ENCODE data around the gene SESTD1.

The SESTD1 gene

DNA sequence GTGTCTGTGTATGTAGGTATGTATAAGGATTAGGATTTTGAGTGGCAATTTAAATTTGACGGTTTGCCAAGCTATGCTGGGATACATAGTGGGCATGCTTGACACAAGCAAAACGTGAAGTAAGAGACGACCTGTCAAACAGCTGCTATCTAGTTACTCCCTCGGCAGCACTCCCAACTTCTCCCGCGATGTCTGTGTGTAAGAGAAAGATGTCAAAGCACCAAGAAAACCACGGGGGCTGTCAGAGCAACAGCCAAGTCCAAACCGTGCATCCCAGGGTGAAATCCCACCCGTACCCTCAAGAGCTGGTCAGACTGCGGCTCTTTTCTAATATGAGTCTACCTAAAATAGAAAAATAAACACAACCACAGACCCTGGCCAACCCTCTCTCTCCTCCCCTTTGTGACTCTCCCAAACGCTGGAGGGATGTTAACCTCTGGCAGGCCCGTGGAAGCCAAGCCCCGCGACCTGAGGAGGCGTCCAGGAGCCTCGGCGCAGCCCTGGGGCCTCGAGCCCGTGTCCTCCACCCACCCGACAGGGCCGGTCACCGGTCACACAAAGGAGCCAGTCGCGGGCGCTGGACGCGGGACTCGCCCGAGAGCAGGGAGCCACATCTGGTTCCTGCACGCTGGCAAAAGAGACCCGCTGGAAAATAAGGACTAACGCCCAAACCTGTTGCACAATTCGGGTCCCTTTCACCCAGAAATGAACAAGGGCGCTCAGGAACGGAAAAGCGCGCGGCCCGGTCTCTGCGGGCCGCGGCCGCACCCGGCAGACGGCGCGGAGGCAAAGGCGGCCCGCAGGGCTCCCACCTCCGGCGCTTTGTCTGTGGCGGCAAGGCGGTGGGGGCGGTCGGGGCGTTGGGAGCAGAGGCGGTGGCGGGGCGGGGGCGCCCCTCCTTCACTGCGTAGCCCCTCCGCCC is 925 bp downstream of the SESTD1 start:
- peak overlapping the region; percentile 58 for H3K9ac ChIP-seq (ENCODE audit: low read length)
- H3K4me1 ChIP-seq (ENCODE audit: insufficient read depth, low read length): peaks cover 35% of the 10 kb centered on the region
- H3K27me3 ChIP-seq (ENCODE audit: control insufficient read depth in 1 of 2, insufficient read depth in 2 of 2, low read length in 2 of 2): no peaks in the 10 kb centered on the region
- H3K4me3 ChIP-seq (ENCODE audit: low read depth in 1 of 2, low read length in 2 of 2): peak overlapping the region; percentile 87 to 100
- H3K36me3 ChIP-seq (ENCODE audit: insufficient read depth, low read length): no peaks in the 10 kb centered on the region
- H3K27ac ChIP-seq (ENCODE audit: low read depth, low read length): peak overlapping the region; percentile 89
- H3K9me3 ChIP-seq (ENCODE audit: low read length): no peaks in the 10 kb centered on the region

- Histone ChIP-seq H3K9ac (ENCODE audit: low read length) (peak overlapping the region; percentile 58), H3K27ac (ENCODE audit: low read depth, low read length) (no peak overlapping the region), H3K4me1 (ENCODE audit: insufficient read depth, low read length) (peaks cover 35% of the 10 kb centered on the region), H3K9me3 (ENCODE audit: low read length) (no peaks in the 10 kb centered on the region), H3K27me3 (ENCODE audit: control insufficient read depth in 1 of 2, insufficient read depth in 2 of 2, low read length in 2 of 2) (no peaks in the 10 kb centered on the region), H3K4me3 (ENCODE audit: low read depth in 1 of 2, low read length in 2 of 2) (peak overlapping the region; percentile 87 to 100), H3K36me3 (ENCODE audit: insufficient read depth, low read length) (no peaks in the 10 kb centered on the region)
These were observed 1.6 kb downstream of the SESTD1 start for GRCh38 chr2:179263015-179263414.

DNA sequence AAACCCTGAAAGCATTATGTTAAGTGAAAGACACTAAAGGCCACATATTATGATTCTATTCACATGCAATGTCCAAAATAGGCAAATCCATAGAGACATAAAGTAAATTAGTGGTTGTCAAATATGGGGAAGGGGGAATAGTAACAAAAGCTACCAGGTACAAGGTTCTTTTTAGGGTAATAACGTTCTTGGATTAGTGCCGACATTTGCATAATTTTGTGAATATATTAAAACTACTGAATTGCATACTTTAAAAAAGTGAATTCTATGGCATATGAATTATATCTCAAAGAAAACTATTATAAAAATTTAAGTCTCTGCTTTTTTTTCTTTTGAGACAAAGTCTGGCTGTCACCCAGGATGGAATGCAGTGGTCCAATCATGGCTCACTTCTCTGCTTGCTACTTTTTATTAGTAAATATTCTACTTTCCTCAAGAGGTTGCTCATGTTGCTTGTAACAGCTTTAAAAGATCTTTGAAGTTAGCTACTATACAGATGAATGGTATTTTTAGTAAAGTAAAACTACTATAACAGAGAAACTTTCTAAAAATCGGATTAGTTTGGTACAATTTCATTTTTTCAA is 2.5 kb downstream of the SESTD1 start:
- no peaks in the 10 kb centered on the region for H3K27me3 ChIP-seq (ENCODE audit: control insufficient read depth in 1 of 2, insufficient read depth in 2 of 2, low read length in 2 of 2)
- no peak overlapping the region for H3K9ac ChIP-seq (ENCODE audit: low read length)
- H3K27ac ChIP-seq (ENCODE audit: low read depth, low read length): no peak overlapping the region
- peaks cover 35% of the 10 kb centered on the region for H3K4me1 ChIP-seq (ENCODE audit: insufficient read depth, low read length)
- no peaks in the 10 kb centered on the region for H3K36me3 ChIP-seq (ENCODE audit: insufficient read depth, low read length)
- no peaks in the 10 kb centered on the region for H3K9me3 ChIP-seq (ENCODE audit: low read length)
- no peak overlapping the region for H3K4me3 ChIP-seq (ENCODE audit: low read depth in 1 of 2, low read length in 2 of 2)

GRCh38 chr2:179261151-179261825 is 3.3 kb downstream of the SESTD1 start:
- H3K4me1 ChIP-seq (ENCODE audit: insufficient read depth, low read length): peaks cover 35% of the 10 kb centered on the region
- H3K4me3 ChIP-seq (ENCODE audit: low read depth in 1 of 2, low read length in 2 of 2): no peak overlapping the region
- H3K9ac ChIP-seq (ENCODE audit: low read length): no peak overlapping the region
- no peaks in the 10 kb centered on the region for H3K27me3 ChIP-seq (ENCODE audit: control insufficient read depth in 1 of 2, insufficient read depth in 2 of 2, low read length in 2 of 2)
- no peaks in the 10 kb centered on the region for H3K36me3 ChIP-seq (ENCODE audit: insufficient read depth, low read length)
- no peaks in the 10 kb centered on the region for H3K9me3 ChIP-seq (ENCODE audit: low read length)
- H3K27ac ChIP-seq (ENCODE audit: low read depth, low read length): no peak overlapping the region

- Histone ChIP-seq H3K4me1 (ENCODE audit: insufficient read depth, low read length) (peaks cover 28% of the 10 kb centered on the region), H3K4me3 (ENCODE audit: low read depth in 1 of 2, low read length in 2 of 2) (no peak overlapping the region), H3K9me3 (ENCODE audit: low read length) (no peaks in the 10 kb centered on the region), H3K27me3 (ENCODE audit: control insufficient read depth in 1 of 2, insufficient read depth in 2 of 2, low read length in 2 of 2) (no peaks in the 10 kb centered on the region), H3K27ac (ENCODE audit: low read depth, low read length) (no peak overlapping the region), H3K36me3 (ENCODE audit: insufficient read depth, low read length) (no peaks in the 10 kb centered on the region), H3K9ac (ENCODE audit: low read length) (no peak overlapping the region)
These were observed 4.4 kb downstream of the SESTD1 start for GRCh38 chr2:179260224-179260623.

GRCh38 chr2:179255129-179255528 is 9.5 kb downstream of the SESTD1 start:
- H3K9ac ChIP-seq (ENCODE audit: low read length): no peak overlapping the region
- H3K27me3 ChIP-seq (ENCODE audit: control insufficient read depth in 1 of 2, insufficient read depth in 2 of 2, low read length in 2 of 2): no peaks in the 10 kb centered on the region
- no peak overlapping the region for H3K27ac ChIP-seq (ENCODE audit: low read depth, low read length)
- peaks cover 23% of the 10 kb centered on the region for H3K4me1 ChIP-seq (ENCODE audit: insufficient read depth, low read length)
- no peak overlapping the region for H3K4me3 ChIP-seq (ENCODE audit: low read depth in 1 of 2, low read length in 2 of 2)
- H3K36me3 ChIP-seq (ENCODE audit: insufficient read depth, low read length): no peaks in the 10 kb centered on the region
- H3K9me3 ChIP-seq (ENCODE audit: low read length): no peaks in the 10 kb centered on the region

GRCh38 chr2:179253226-179253625 is 11.4 kb downstream of the SESTD1 start:
- Histone ChIP-seq H3K27ac (ENCODE audit: low read depth, low read length) (no peak overlapping the region), H3K9me3 (ENCODE audit: low read length) (no peaks in the 10 kb centered on the region)

GRCh38 chr2:179252423-179252822 is 12.2 kb downstream of the SESTD1 start:
- H3K9me3 ChIP-seq (ENCODE audit: low read length): no peaks in the 10 kb centered on the region
- peaks cover 26% of the 10 kb centered on the region for H3K4me1 ChIP-seq (ENCODE audit: insufficient read depth, low read length)
- H3K27me3 ChIP-seq (ENCODE audit: control insufficient read depth in 1 of 2, insufficient read depth in 2 of 2, low read length in 2 of 2): no peaks in the 10 kb centered on the region
- H3K9ac ChIP-seq (ENCODE audit: low read length): no peak overlapping the region
- H3K4me3 ChIP-seq (ENCODE audit: low read depth in 1 of 2, low read length in 2 of 2): no peak overlapping the region
- H3K36me3 ChIP-seq (ENCODE audit: insufficient read depth, low read length): no peaks in the 10 kb centered on the region
- no peak overlapping the region for H3K27ac ChIP-seq (ENCODE audit: low read depth, low read length)

More at GRCh38 chr2:179253226-179253625, 11.4 kb downstream of the SESTD1 start:
- Histone ChIP-seq H3K4me3 (ENCODE audit: low read depth in 1 of 2, low read length in 2 of 2) (no peak overlapping the region), H3K27me3 (ENCODE audit: control insufficient read depth in 1 of 2, insufficient read depth in 2 of 2, low read length in 2 of 2) (no peaks in the 10 kb centered on the region), H3K9ac (ENCODE audit: low read length) (no peak overlapping the region), H3K36me3 (ENCODE audit: insufficient read depth, low read length) (no peaks in the 10 kb centered on the region), H3K4me1 (ENCODE audit: insufficient read depth, low read length) (peaks cover 21% of the 10 kb centered on the region)

- Histone ChIP-seq H3K27me3 (ENCODE audit: control insufficient read depth in 1 of 2, insufficient read depth in 2 of 2, low read length in 2 of 2) (no peaks in the 10 kb centered on the region), H3K27ac (ENCODE audit: low read depth, low read length) (no peak overlapping the region), H3K36me3 (ENCODE audit: insufficient read depth, low read length) (no peaks in the 10 kb centered on the region), H3K9me3 (ENCODE audit: low read length) (no peaks in the 10 kb centered on the region), H3K4me3 (ENCODE audit: low read depth in 1 of 2, low read length in 2 of 2) (no peak overlapping the region), H3K9ac (ENCODE audit: low read length) (no peak overlapping the region), H3K4me1 (ENCODE audit: insufficient read depth, low read length) (peaks cover 28% of the 10 kb centered on the region)
These were observed 12.8 kb downstream of the SESTD1 start for GRCh38 chr2:179251870-179252269.

DNA sequence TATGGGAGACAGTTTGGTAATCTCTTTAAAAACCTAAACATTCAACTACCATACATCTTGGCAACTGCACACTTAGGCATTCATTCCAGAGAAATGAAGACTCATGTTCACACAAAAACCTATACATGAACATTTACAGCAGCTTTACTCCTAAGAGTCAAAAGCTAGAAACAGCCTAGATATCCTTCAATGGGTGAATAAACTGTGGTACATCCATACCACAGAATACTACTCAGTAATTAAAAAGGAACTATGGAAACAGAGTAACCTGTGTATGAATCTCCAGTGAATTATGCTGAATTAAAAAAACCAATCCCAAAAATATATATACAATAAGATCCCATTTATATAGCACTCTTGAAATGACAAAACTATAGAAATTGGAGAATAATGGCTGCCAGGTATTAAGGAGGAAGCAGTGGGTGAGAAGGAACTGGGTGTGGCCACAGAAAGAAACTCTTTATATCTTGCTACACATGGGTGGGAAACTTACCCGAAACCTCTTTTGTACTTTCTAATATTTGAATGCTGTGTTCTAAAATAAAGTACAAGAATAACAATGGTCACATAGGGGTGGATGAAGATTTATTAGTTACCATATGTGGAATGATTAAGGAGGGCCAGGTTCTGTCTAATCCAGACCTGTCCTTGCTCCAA is 13.7 kb downstream of the SESTD1 start:
- Histone ChIP-seq H3K27me3 (ENCODE audit: control insufficient read depth in 1 of 2, insufficient read depth in 2 of 2, low read length in 2 of 2) (no peaks in the 10 kb centered on the region), H3K36me3 (ENCODE audit: insufficient read depth, low read length) (no peaks in the 10 kb centered on the region), H3K4me1 (ENCODE audit: insufficient read depth, low read length) (peaks cover 28% of the 10 kb centered on the region), H3K9me3 (ENCODE audit: low read length) (no peaks in the 10 kb centered on the region), H3K4me3 (ENCODE audit: low read depth in 1 of 2, low read length in 2 of 2) (no peak overlapping the region), H3K27ac (ENCODE audit: low read depth, low read length) (no peak overlapping the region), H3K9ac (ENCODE audit: low read length) (no peak overlapping the region)

GRCh38 chr2:179250095-179250494 is 14.5 kb downstream of the SESTD1 start:
- Histone ChIP-seq H3K9ac (ENCODE audit: low read length) (no peak overlapping the region), H3K36me3 (ENCODE audit: insufficient read depth, low read length) (no peaks in the 10 kb centered on the region), H3K9me3 (ENCODE audit: low read length) (no peaks in the 10 kb centered on the region), H3K4me3 (ENCODE audit: low read depth in 1 of 2, low read length in 2 of 2) (no peak overlapping the region), H3K4me1 (ENCODE audit: insufficient read depth, low read length) (peaks cover 28% of the 10 kb centered on the region), H3K27me3 (ENCODE audit: control insufficient read depth in 1 of 2, insufficient read depth in 2 of 2, low read length in 2 of 2) (no peaks in the 10 kb centered on the region), H3K27ac (ENCODE audit: low read depth, low read length) (no peak overlapping the region)
